Muscle of back (tissue), 11 donors: ENCODE data around the gene LY6G6F. TPM values are rescaled to one million over a fixed set of nuclear protein-coding genes. Genes with fewer than 3 reads are reported as not detected.

ENCODE experiments used
- DNase-seq, 3 donors: peaks; one replicate each; pipeline versions ENCODE4 v3.0.0 to v3.0.0-alpha.2; 2013
- polyA plus RNA-seq, 10 donors: library from polyadenylated mRNA; unstranded; fragments of 120-200 nt; gene quantifications; one replicate each; pipeline ENCODE4 v1.2.1, GENCODE V29; 2013; ENCODE audit not compliant: insufficient read length in 10 of 10

LY6G6F gene
- polyA plus RNA-seq, 10 donors, result 0.17 to 0.38 (median 0.20) TPM; not detected in 7

DNA sequence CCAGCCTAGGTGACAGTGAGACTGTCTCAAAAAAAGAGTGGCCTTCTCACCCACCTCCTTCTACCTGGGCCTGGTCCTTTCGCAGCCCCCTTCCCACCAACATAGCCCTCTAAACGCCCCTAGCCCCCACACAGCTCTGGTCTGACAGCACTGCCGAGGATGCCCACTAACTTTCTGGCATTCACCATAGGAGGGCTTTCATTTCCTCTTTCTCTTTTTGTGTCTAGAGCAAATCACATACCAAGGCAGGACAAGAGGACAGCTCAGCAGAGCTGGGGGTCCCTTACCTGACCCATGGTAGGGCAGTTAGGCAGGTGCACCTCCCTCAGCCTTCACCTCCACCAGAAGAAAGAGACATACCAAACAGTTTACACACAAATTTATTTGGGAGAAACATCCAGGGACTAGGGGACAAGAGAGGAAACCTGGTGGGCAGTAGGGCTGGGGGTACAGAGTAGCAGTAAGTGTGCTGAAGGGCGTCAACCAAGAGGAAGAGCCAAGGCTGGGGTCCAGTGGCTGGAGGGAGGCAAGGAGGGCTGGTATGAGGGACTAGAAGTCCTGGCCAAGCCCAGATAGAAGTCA lies 30.3 kb upstream of the LY6G6F start:
- no peak for DNase-seq

DNA sequence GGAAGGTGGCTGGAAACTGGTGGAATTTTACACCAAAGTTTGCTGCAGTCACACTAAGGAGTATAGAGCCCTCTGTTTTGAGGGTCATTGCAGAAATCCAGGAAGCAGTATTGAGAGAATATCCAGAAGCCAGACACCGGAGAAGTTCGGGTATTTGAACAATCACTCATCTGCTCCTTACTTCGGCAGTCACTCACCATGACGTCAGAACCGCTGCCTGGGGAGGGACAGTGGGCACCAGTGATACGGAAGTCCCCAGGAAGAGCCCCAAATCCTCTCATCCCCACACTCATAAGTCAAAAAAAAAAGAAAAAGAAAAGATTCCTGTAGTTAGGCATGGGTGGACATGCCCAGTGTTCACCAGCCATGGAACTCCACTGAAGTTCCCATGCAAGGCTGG lies 29.8 kb upstream of the LY6G6F start:
- DNase-seq, result no peak

DNA sequence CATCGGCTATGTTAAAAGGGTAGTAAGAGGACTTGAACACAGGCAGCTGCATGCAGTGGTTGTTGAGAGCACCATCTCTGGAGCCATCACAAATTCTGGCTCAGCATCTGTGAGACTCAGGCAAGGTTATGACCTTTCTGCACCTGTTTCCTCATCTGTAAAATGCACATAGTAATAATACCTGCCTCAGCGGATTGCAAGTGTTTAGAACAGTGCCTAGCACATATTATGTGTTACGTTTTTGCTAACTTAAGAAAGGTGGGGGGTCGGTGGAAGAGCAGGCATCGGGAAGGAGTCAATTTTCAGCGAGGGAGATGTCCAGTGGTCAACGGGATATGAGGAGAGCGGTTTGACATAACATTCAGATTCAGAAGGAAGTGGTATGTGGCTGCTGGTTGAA lies 28.7 kb upstream of the LY6G6F start:
- no peak for DNase-seq

DNA sequence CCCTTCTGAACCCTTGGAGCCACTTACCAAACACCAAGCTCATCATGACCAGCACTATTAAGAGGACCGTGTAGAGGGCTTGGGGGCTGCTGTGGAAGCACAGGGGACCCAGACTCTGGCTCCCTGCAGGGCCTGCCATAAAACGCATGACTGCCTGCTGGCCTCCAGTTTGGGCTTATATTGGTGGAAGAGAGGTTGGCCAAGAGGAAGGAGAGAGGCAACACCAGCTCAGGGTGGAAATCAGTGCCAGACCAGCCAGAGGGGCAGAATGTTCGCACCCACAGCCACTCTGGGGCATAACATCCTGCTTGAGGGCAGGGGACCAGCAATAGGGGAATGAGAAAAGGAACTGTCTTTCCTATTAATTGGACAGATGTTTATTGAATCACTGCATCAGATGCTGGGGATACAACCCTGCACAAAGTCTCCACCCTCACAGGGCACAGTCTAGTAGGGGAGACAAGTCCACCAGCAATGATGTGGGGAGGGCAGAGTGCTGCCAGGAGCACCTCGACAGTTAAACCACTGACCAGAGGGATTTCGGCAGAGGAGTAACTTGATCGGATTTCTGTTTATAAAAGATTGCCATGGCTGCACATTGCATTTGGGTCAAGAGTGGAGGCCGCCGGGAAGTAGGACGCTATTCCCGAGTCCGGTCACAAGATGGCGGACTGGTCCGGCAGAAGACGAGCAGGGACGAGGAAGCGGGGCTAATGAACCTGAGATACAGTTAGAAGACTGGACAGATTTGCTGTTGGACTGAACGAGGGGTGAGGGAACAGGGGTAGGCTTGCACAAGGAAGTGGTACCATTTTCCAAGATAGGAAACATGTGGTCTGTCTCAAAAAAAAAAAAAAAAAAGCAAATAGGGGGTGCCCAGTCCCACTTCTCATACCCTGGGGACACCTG lies 26.2 kb upstream of the LY6G6F start, which contains the start of gene LY6G5C:
Gene LY6G5C (minus strand): TSS at position 842 of the 909 bp plus-strand sequence. CDS start 694 bp downstream, at position 148.
- peak; percentile 78 to 95 (median 90) for DNase-seq

DNA sequence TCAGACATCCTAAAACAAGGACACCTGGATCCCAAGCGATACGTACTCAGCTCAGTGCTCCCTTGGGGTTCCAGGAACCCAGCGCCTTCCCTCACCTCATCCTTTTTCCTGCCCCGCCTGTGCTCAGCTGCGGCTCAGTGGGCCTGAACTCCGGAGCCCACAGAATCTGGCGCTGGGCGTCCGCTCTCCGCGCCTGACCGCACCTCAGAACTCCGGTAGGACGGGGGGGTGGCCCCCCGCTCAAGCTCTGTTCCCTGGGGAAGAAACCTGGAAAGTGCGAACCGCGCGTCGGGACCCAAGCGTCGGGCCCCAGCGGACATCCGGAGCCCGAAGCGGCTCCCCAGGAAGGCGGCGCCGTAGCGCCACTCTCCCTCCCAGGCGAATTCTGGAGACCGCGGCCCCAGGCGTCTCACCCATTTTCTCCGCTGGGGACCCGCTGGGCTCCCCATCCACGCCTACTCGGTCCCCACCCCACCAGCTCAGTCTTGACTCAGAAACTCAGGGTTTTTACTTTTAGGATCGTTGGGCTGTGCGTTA lies 25.5 kb upstream of the LY6G6F start:
- DNase-seq, result no peak

DNA sequence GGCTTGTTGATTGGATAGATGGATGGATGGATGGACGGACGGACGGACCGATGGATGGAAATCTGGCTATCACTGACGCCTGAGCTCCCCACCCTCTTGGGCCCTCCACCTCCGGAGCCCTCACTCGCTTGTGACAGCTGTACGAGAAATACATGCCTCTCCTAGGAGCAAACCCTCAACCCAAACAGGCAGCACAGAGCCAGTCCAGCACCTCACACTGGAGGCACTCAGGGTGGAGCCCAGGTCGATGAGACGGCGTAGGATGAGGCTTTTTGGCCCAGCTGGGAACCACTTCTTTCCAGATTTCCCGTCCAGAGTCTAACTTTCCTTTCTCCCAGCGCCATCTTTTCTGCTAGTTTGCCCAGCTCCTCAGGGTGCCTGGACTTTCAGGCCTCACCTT lies 23.1 kb upstream of the LY6G6F start:
- DNase-seq, result peak in 1 of 3 donors; percentile 33

DNA sequence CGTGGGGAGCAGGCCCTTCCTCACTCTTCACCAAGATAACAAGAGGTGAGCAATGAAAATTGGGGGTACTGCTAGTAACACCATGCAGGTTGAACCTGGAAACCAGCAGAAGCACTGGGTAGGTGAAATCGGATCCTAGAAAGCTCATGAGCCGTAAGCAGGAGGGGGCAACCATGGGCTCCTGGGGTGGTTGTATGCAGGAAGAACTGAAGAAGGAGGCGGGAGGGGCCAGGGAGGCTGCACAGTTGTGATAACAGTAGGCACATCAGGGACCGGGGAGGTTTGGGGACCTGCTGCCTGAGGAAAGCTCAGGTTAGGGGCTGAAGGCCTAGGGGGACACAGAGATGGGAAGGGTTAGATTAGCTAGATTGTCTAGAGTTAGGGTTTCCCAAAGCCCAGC lies 20.2 kb upstream of the LY6G6F start:
- DNase-seq, result no peak

DNA sequence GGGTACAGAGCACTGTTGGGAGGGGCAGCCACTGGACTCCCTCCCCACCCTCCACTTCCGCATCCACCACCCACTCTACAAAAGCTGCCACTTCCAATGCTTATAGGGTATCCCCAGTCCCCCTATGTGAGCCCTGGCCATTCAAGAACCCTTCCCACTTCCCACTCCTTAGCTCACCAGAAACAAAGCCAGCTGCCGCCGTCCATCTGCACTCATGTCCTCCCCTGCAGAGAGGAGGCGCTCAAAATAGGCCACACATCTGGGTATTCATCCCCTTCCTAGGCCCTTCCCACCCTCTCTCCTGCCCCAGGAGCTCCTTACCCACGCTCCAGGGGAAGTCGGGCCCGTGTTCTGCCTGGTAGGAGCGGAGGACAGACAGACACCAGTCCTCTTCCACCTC lies 19.3 kb upstream of the LY6G6F start:
- no peak for DNase-seq

DNA sequence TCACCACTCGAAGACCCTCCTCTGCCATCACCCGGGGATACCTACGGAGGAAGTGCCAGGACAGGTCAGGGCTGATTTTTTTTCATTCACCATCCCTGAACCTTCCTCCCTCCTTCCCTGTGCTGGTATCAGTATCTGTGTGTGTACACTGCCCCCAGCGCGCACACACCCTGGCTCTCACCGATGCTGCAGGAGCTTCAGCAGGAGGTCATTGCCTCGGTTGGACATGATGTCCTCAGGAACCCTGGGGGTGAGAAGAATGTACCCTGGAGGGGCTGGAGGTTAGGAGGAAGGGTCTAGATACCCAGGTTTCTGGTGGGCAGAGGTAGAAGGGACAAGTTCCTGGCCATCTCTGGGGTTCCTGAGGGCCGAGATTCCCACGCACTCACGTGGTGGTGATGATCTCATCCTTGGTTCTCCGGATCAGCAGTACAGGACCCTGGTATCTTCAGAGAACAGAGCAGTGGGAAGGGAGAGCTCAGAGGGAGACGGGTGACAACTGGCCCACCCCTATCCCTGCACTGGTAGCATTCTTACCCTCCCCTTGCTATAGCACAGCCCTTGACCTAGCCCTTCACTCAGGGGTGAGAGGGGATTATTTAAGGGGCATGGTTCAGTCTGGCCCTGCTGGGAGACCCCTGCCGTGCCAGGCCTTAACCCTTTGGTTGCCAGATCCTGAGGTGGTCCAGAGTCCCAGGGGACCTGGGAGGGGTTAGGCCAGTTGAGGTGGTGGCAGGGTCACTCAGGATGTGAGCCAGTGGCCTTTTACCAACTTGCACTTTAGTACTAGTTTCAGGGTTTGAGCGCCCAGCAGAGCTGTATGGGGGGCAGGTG lies 18.6 kb upstream of the LY6G6F start:
- no peak for DNase-seq

DNA sequence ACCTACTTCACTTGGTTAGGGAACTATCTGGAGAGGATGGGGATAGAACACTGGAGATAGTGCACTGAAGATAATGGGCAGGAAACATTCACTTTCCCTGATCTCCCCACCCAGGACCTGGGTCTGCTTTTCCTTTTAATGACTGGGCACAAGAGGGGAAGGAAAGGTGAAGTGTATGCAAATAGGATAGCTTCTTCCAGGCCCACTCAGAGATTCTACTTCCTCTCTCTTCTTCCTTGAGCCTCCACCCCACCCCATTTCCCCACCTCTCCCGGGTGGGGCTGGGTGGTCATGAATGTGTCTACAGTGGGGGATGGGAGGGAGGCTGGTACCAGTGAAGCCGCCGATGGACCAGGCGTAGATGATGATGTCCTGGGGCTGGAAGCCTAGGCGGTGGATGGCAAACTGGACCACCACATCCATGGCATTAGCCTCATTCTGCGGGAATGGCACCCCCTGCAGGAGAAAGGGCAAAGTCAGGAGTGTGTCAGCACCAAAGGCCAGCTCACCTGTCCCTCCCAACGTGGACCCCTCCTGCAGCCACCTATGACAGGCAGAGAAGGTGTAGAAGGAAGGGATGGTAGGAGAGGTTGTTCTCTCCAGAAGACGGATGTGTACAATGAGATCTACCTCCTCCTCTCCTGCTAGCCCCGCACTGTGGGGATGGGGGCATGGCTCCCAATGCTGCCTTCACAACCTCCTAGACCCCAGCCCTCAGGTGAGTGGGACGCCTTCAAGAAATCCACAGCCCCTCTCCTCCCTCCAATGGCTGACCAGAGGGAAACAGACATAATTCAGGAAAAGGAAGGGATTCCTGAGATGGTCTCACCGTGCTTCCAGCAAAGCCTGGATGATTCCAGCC lies 17.2 kb upstream of the LY6G6F start:
- no peak for DNase-seq

DNA sequence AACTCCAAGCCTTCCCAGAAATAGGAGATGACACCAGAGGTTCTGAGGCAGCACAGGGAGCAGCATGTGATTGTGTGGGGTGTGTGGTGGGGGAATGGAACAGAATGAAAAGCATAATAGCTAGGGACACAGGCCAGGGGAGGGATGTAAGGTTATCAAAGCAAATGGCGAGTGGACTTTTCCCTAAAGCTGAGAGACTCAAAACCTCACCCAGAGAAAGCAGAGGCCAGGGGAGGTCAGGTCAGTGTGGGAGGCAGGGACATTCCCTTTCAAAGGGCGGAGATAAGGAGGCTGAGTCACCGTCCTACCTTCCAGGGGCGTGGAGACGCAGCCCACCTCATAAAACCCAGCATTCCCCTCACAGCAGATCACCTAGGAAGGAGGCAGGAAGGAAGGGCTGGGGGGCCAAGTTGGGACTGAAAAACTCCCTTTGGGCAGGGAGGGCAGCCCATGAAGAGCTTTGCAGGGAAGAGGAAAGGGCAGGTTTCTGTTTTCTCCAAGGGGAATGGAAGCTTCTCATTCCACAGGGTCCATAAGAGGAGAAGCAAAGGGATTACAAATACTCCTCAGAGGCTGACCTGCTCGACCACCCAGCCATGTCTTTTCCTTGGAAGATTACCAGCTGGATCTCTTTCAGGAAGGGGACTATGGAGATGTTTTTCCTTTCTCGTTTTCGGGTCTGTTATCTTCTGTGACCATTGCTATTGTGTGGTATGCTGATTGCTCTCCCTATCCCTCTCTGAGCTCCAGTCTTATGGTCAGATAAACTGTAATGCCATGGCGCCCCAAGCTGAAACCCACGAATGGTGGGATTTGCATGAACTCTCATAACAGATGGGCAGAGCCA lies 16.2 kb upstream of the LY6G6F start:
- no peak for DNase-seq

DNA sequence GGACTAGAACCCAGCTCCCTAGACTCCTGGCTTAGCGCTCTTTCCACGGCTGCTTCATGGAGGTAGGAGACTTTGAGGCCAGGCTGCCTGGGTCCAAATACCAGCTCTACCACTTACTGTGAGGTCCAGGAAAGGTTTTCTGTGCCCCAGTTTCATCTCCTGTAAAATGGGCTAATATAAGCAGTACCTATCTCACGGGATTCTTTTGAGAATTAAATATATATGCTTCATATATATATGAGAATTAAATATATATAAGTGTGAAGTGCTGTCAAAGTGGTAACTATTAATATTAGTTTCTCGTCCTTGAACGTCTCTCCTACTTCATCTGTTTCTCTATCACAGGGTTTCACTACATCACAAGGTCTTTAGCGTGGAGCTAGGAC lies 15.6 kb upstream of the LY6G6F start:
- no peak for DNase-seq

DNA sequence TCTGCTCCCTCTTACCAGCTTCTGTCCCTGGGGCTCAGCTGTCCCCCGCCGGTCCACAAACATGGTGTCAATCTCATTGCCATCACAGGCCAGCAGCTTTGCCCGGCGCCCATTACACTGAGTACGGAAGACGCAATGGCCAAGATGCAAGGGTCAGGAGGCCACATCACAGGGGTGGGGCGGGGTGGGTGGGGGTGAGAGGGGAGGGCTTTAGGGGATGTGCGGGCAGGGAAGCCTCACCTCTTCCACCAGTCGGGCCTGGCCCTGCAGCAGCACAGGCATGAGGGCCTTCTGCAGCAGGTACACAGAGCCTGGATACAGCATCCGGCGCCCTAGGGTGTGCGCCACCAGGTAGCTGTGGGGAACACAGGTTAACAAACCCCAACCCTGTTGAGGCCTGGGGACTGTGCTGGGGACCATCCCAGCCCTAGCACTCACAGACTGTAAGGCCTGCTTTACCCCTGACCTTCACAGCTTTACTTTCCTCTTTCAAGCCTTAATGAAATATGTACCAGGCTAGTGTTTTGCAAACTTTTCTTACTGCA lies 15.0 kb upstream of the LY6G6F start:
- no peak for DNase-seq

DNA sequence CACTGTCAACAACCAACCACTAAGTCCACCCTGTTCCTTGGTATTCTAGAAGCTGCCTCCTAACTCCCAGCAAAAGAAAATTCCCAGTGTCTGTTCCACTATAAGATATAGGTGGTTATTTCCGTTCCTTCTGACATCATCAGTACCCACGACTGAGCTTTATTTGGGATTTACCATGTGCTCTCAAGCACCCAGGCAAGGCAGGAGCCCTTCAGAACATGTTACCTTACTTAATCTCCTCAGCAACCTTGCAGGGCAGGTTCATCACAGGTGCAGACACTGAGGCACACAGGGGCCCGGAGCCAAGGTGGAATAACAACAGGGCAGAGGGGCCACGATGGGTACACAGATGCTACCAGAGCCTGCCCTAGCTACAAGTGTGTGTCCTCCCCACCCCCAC lies 14.3 kb upstream of the LY6G6F start:
- DNase-seq, result no peak

DNA sequence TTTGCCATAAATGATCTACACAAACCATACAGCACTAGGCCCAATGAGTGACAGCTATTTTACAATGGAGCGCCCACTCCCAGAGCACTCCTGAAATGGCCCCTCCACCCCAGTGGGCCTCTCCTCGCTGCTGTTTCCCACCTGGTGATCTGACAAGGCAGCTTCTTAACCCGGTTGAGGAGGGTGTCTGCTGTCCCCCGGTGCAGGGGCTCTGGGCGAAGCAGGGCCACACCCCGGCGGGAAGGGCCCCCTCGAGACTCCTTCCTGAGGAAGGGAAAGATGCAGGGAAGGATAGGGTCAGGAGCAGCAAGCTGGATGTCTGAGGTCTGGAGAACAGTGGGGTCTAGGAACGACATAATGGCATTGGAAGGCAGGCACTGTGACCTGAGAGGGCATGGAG lies 13.8 kb upstream of the LY6G6F start:
- no peak for DNase-seq

DNA sequence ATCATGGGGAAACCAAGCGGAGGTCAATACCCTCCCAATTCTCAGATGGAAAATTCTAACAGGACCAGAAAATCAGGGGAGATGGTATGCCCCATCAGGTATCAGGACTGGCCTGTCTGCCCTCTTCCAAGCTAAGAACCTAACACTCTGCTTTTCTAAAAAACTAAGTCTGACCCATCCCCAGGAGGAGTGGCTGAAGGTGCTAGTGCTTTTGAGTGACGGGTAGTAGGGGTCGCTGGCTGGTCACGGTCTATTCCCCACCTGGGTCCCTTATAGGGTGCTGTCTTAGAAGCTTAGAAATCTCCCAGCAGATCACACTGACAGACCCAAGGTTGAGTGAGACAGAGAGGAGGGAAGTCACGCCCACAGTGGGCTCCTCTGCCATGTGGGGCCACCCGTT lies 13.1 kb upstream of the LY6G6F start:
- no peak for DNase-seq

DNA sequence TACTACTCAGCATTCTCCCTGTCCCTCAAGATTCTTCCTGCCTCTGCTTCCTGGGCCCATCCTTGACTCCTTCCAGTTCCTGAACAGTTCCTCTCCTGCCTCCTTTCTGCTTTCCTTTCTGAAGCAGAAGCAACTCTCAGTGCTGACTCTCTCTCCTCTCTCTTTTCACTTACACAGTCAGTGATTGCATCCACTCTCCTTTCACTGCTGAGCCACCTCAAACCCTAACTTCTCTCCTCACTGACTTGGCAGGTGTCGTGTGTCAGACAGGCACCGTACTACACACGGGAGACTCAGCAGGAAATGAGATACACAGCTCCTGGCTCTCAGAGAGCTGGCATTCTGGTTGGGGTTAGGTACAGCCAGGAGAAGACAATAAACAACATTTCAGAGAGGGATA lies 9.1 kb upstream of the LY6G6F start:
- no peak for DNase-seq

DNA sequence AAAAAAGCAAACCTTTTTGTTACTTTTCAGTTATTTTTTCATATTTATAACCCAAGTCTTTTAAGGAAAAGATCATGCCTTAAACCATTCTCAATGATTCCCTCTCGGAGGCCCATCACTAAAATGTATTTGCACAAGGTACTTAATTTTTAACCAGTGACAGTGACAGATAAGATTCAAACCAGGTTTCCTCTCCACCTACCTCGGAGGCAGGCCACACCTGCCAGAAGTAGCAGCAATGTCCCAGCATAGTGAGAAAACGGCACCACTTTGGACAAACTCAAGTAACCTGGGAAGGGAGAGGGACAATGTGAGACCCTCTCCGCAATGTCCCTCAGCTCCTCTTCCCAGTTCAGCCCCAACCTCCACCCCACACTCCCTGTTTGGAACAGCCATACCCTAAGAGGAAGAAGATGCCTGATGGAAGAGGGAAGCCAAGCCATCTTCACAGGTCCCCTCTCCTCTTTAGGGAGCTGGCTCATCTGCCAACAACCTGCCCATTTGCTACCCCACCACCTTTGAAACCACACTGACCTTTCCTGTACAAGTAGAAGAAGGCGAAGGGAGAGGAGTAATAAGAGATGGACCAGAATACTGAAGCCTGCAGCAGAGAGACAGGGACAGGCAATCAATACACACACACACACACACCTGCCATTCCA lies 5.8 kb upstream of the LY6G6F start:
- no peak for DNase-seq

DNA sequence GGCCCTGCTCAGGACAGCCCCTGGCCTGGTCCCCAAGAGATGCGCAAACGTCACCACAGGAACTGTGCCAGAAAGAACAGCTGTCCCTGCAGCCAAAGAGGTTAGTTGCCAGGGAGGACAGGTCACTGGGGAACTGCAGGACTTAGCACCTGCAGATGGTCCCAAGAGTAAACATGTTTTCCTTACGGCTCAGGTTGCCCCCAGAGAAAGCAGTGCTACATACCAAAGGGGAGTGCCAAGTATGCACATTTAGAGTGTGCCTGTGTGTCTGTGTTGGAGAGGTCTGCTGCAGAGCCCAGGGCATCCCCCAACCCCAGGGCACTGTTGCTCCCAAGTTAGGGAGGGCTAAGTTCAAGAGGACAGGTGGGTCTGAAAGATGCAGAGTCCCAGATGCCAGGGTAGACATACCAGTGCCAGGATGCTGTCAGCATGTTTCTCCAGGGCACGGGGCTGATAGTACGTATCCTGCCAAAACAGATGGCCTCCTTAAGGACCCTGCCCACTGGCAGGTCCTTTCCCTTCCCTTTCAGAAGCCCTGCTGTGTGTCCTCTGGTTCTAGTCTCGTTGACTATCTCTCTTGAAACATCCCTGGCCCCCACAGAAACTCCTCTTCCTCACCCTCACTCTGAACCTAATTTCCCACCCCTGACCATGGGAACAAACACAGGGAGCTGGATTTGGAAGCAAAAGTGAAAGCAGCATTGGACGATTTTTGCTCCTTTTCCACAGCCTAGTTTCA lies 4.8 kb upstream of the LY6G6F start:
- DNase-seq, result peak; percentile 62 to 78 (median 74)
